GM19438 (cell line): ENCODE measurements around the gene MUC12.
"Not testable (repeated sequence)": the region's sequence is repeated elsewhere in the genome, so short reads cannot be mapped to it uniquely, and the experiment has no call there.

Experiments
- ATAC-seq: cut with Tn5 transposase; IDR thresholded peaks from one replicate; pipeline ENCODE4 v1.9.1; 2021; ENCODE audit warnings: low read depth; ENCODE audit not compliant: unreplicated experiment

MUC12 gene

GRCh38 chr7:100969066-100969615, at the start of gene MUC12:
MUC12 (plus strand) TSS chr7:100969565; CDS start chr7:100969623, 58 bp downstream.
- ATAC-seq = no peak

- ATAC-seq = not testable (repeated sequence)
Observed at GRCh38 chr7:100919779-100920437, 49.5 kb upstream of the MUC12 start.

DNA sequence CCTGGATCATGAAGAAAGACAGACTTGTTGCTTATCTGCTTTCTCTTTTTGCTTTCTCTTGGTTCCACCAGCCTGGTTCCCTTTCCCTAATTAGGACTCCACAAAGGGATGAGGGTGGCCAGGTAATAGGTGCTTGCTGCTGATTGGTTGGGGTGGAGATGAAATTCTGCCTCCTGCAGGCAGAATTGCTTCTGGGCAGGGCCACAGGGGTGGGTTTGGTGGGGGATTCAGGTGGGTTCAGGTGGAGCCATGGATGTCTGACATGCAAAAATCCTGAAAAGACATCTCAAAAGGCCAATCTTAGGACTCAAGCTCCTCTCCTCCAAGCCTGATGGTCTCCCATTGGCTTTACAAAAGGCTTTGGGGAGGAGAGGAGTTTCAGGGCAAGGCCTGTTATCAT, 48.3 kb upstream of the MUC12 start:
- ATAC-seq = no peak

DNA sequence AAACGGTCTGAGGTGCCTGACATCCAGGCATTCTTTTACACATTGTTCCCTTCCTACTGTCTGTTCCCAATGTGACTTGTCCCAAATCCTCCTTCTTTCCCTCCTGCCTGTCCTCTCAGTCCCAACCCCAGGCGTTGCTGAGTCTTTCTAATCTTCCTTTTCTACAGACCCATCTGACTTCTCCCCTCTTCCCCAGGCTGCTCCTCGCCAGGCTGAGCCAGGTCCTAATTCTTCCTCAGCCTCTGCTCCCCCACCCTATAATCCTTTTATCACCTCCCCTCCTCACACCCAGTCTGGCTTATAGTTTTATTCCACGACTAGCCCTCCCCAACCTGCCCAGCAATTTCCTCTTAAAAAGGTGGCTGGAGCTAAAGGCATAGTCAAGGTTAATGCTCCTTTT, 45.7 kb upstream of the MUC12 start:
- ATAC-seq = not testable (repeated sequence)

DNA sequence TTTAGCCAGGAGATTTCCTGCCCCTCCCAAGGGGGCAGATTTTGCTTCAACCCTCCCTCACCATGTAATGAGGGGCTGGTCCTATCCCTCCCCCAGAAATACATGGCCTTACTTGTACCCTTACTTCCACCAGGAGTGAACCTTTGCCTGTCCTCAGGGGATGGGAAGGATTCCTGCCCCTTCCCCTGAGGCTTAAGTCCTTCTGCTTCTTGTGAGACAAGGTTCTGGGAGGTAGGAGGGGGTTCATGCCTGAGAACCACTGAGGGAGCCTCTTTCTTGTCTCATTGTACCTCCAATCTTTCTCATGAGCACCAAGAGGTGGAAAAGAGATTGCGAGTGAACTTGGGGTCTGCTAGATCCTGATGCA, 39.6 kb upstream of the MUC12 start:
- no peak for ATAC-seq

DNA sequence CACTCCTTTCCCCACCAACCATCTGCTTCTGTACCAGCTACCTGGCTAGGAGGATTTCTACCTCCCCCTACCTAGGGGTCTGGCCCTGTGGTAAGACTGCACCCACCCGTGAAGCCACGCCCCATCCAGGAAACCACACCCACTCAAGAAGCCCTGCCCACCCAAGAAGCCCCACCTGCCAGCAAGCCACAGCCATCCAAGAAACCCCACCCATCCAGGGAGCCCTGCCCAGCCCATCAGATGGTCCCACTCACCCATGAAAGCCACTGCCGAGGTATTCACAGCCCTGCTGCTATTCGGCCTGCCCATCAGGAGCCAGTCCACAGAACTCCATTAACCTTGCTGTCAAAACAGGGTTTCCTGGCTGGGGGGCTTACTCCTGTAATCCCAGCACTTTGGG, 35.6 kb upstream of the MUC12 start:
- ATAC-seq = no peak

- ATAC-seq = not testable (repeated sequence)
Observed at GRCh38 chr7:100935381-100935780, 34.0 kb upstream of the MUC12 start.

GRCh38 chr7:100936167-100936566, 33.2 kb upstream of the MUC12 start:
- ATAC-seq = not testable (repeated sequence)

- no peak for ATAC-seq
Observed at GRCh38 chr7:100942045-100942774, 27.2 kb upstream of the MUC12 start.

- no peak for ATAC-seq
Observed at GRCh38 chr7:100943693-100944092, 25.7 kb upstream of the MUC12 start.

GRCh38 chr7:100944138-100944537, 25.2 kb upstream of the MUC12 start:
- ATAC-seq = no peak

- no peak for ATAC-seq
Observed at GRCh38 chr7:100946111-100946510, 23.3 kb upstream of the MUC12 start.

DNA sequence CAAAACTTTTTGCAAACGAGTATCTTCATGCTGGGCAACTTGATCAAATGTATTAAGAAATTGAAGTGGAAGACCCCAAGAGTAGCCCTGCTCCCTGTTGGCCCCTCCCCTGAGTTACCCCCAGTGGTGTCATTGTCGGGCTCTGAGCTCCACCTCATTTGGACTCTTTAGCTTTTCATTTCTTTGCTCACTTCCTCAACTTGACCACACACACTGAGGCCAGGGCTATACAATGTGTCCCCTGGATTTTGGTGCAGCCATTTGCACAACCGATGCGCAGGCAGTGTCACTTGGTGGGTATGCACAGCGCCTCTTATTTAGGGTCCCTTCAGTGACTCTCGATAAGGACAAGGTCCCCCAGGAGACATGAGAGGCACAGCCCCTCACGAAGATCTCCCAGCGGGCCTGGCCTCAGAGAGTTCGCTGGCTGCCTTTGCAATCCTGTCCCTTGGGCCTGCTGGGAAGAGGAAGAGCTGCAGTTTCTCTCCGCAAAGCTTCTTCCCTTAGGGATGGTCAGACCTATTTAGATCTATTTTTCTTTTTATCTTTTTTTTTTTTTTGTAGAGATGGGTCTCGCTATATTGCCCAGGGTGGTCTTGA, 22.5 kb upstream of the MUC12 start:
- ATAC-seq = no peak

DNA sequence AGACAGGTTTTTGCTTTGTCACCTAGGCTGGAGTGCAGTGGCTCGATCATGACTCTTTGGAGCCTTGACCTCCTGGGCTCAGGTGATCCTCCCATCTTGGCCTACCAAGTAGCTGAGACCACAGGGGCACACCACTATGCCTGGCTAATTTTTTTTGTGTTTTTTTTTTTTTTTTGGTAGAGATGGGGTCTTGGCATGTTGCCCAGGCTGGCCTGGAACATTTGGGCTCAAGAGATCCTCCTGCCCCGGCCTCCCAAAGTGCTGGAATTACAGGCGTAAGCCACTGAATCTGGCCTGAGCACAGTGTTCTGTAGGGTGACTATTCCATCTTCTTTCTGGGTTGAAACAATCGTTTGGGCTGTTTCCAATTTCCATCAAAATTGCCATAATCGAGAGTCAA, 21.6 kb upstream of the MUC12 start:
- no peak for ATAC-seq

DNA sequence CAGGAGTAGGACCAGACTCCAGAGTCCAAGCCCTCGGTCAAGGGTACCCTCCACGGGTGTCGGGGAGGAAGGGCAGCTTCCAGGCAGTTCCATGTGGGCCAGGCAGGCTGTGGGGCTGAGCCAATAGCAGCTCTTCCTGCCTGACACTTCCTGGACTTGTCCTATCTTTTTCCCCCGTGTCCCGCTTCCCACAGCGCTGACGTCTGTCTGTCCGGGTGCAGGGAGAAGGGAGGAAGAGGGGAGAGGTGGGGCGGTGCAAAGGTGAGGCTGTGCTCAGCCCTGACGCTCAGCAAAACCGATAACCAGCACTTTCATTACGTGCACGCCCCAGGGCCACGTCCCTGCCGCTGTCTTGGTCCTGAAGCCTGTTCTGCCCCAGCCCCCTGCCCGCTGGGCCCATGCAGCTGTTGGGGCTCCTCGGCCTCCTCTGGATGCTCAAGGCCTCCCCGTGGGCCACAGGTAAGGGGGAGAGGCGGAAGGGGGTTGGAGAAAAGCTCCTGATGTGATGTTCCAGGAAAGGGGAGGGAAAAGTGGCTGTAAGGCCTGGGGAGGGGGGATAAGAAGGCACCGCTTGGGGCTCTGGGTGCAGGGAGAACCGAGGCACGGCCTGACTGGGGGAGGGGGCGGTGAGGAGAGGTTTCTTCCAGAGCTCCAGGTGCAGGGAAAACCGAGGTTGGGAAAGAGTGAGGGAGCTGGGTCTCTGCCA, 20.0 kb upstream of the MUC12 start, which contains the start of gene MUC3A:
MUC3A (plus strand) TSS at position 308 of the 706 bp plus-strand sequence; CDS start at position 399, 91 bp downstream.
- ATAC-seq = no peak

DNA sequence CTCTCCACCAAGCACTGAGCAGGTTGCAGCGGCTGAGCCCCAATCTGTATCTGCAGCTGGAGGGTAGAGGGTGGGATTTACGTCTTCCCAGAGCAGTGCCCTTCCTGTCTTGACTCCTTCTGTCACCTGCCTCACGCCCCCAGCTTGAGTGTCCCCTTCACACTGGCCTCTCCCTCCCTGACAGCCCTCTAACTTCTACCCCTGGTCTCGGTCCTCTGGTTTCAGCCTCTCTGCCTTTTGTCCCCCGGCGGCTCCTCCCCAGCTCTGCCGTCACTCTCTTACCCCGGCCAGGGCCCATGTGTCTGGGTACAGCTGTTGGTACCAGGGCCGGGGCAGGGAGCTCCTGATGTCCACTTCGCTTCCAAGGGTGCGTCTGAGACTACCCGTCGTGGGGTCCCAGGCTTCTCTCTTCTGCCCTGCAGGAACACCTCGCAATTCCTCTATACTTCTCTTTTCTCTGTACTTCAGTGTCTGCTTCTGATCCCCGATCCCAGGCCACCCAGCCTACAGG, 19.4 kb upstream of the MUC12 start:
- ATAC-seq = no peak

- no peak for ATAC-seq
Observed at GRCh38 chr7:100951172-100951571, 18.2 kb upstream of the MUC12 start.

DNA sequence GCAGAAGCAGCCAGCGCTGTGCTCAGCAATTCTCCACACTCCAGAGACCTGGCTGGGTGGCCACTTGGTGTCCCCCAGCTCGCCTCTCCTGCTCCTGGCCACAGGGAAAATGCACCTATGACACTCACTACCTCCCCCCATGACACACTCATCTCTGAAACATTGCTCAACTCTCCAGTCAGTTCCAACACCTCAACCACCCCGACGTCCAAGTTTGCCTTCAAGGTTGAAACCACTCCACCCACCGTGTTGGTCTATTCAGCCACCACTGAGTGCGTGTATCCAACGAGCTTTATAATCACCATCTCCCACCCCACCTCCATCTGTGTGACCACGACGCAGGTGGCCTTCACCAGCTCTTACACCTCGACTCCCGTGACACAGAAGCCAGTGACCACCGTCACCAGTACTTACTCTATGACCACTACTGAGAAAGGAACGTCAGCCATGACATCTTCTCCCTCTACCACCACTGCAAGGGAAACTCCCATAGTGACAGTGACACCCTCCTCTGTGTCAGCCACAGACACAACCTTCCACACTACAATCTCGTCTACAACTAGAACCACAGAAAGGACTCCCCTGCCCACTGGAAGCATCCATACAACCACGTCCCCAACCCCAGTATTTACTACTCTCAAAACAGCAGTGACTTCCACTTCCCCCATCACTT, 17.3 kb upstream of the MUC12 start:
- ATAC-seq = no peak

GRCh38 chr7:100952641-100953040, 16.7 kb upstream of the MUC12 start:
- ATAC-seq = no peak

DNA sequence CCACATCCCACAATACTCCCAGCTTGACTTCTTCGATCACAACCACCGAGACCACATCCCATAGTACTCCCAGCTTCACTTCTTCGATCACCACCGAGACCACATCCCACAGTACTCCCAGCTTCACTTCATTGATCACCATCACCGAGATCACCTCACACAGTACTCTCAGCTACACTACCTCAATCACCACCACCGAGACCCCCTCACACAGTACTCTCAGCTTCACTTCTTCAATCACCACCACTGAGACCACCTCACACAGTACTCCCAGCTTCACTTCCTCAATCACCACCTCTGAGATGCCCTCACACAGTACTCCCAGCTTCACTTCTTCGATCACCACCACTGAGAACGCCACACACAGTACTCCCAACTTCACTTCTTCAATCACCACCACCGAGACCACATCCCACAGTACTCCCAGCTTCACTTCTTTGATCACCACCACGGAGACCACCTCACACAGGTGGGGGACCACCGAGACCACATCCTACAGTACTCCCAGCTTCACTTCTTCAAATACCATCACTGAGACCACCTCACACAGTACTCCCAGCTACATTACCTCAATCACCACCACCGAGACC, 11.4 kb upstream of the MUC12 start:
- ATAC-seq = no peak
